Thyroid gland (tissue), 4 donors: Measurements from ENCODE around the gene UBTF.

ENCODE experiments used
- POLR2A ChIP-seq, 2 donors: fragments of 450-650 bp; IDR thresholded peaks; one replicate each; pipeline ENCODE4 v1.6.1; 2017; ENCODE audit warnings: antibody characterized with exemption in 2 of 2, mild to moderate bottlenecking in 2 of 2, moderate library complexity in 1 of 2
- TF ChIP-seq, protein P1 (sequence below), 6 experiments: fragments of 200-600 bp in 3 of 6; fragments of 450-650 bp in 3 of 6; sonication (generic) in 3 of 6; IDR thresholded peaks; one replicate each; pipeline ENCODE4 v1.5.1; 2016 to 2019; ENCODE audit warnings: antibody characterized with exemption in 6 of 6, mild to moderate bottlenecking in 2 of 6, inconsistent platforms in 1 of 6, moderate library complexity in 1 of 6

- TF ChIP-seq, protein P1, sequence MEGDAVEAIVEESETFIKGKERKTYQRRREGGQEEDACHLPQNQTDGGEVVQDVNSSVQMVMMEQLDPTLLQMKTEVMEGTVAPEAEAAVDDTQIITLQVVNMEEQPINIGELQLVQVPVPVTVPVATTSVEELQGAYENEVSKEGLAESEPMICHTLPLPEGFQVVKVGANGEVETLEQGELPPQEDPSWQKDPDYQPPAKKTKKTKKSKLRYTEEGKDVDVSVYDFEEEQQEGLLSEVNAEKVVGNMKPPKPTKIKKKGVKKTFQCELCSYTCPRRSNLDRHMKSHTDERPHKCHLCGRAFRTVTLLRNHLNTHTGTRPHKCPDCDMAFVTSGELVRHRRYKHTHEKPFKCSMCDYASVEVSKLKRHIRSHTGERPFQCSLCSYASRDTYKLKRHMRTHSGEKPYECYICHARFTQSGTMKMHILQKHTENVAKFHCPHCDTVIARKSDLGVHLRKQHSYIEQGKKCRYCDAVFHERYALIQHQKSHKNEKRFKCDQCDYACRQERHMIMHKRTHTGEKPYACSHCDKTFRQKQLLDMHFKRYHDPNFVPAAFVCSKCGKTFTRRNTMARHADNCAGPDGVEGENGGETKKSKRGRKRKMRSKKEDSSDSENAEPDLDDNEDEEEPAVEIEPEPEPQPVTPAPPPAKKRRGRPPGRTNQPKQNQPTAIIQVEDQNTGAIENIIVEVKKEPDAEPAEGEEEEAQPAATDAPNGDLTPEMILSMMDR (IDR thresholded peaks at IDR 0.05) = no peak
- TF ChIP-seq POLR2A (IDR thresholded peaks at IDR 0.05) = no peak
Measured at GRCh38 chr17:44191369-44191768, 28.1 kb downstream of the UBTF start.
